GM19468 (cell line): ENCODE data around the gene SLC12A8.

ENCODE experiments used
- ATAC-seq: cut with Tn5 transposase; IDR thresholded peaks from one replicate; pipeline ENCODE4 v1.9.1; 2021; ENCODE audit warnings: mild to moderate bottlenecking, moderate library complexity, moderate number of reproducible peaks; ENCODE audit not compliant: unreplicated experiment; ENCODE audit errors: extremely low read depth

The SLC12A8 gene

GRCh38 chr3:125160606-125161371 lies 51.8 kb downstream of the SLC12A8 start:
- ATAC-seq: no peak

- ATAC-seq: no peak
Observed at GRCh38 chr3:125157183-125157582, 55.4 kb downstream of the SLC12A8 start.

GRCh38 chr3:125156456-125156855 lies 56.1 kb downstream of the SLC12A8 start:
- no peak for ATAC-seq

GRCh38 chr3:125154800-125155269 lies 57.7 kb downstream of the SLC12A8 start:
- no peak for ATAC-seq

- ATAC-seq: no peak
Observed at GRCh38 chr3:125154110-125154509, 58.4 kb downstream of the SLC12A8 start.

DNA sequence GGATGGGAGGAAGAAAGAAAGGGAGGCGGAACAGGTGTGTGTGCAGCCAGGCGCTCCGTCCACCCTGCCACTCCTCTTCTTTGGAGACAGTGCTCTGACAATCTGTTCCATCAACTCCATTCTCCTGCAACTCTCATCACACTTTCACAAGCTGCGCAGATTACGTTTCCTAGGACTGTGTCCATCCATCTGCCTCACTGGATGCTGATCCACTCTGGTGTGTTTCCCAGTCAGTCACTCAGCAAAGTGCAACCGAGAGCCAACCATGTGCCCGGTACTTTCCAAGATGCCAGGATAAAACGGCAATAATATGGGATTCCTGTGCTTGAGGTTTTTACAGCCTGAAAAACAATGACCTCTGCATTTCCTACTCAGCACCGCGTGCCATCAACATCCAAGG lies 59.6 kb downstream of the SLC12A8 start:
- no peak for ATAC-seq

DNA sequence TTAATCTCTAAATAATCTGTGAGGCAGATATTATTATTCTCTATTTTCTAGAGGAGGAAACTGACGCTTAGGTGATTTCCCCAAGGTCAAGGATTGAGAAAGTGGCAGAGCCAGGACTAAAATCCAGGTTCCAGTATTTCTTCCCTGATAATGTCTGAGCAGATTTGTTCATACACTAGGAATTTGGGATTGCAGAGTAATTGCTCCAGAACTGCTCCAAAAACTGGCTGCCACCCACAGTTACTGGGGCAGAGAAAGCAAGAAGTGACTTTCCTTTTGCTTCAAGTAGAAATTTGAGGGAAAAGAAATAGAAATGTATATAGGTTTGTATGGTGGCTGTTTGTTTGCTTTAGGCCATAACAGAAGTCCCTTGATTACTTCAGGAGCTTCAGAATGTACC lies 60.6 kb downstream of the SLC12A8 start:
- ATAC-seq: no peak

DNA sequence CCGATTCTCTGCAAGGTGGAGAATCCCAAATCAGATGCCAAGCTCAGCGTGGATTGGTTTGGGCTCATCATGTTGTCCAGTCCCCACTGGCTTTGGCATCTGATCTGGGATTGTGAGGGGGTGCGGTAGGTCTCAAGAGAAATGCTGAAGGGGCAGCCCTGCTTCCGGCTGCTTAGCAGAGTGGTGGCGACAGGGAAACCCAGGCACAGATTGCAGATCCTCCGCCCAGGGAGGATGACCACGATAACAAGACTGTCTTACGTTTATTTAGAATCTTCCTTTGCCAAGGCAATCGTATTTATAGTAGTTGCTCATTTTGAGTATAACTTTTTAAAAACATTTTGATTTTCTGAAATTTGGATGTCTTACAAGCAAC lies 61.1 kb downstream of the SLC12A8 start:
- ATAC-seq: no peak

DNA sequence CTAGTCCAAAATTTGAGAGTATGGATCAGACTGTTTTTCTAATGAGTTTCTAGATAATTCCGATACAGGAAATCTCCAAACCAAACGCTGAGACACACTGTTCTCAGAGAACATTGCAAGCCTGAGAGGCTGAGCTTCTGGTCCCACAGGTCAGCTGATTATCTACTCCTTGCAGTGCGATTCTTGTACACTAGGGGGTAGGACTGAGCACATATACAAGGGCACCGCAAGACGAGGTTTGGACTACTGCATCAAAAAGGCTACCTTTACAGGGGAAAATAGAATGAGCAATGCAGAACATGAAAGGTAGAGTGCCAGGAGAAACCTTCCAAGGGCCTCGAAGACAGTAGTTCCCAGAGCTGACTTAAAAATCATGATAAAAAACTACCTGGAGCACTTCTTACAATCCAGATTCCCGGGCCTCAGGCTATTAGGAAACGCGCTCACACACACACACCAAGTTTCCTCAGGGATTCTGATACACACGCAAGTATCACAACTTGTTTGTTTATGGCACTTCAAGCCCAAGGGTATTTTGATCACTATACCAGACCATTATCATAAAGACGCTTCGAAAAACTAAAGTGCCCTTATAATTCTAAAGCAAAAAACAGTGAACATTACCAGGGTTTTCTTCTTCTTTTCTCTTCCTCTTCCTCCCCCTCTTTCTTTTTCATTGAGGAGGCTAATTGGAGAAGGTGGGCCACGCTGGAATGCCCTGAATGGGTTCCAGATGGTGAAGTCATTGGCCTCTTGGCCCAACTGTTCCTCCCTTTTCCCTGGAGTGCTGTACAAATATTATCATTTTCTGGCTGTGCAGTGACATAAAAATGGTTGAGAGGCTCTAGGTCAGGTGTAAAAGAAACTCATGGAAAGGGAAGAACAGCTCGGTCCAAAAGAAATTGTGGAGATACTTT lies 61.8 kb downstream of the SLC12A8 start:
- no peak for ATAC-seq

DNA sequence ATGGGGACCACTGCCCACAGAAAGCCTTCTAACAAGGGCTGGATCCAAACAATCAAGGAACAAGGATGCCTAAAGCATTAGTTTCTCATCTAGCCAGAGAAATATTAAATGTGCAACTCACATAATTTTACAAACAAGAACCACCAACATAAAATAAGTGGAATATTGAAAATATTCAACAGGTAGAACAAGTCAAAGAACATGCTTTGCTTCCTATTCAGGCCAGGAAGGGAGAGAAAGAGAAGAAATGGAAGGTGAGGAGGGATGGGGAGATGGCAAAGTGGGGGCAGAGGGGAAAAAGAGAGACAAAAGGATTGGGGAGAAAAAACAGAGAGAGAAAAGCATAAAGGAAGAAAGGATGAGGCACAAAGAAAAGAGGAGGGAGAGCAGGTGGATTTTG lies 63.1 kb downstream of the SLC12A8 start:
- ATAC-seq: no peak

GRCh38 chr3:125148836-125149235 lies 63.7 kb downstream of the SLC12A8 start:
- ATAC-seq: no peak

GRCh38 chr3:125148016-125148812 lies 64.3 kb downstream of the SLC12A8 start:
- ATAC-seq: no peak

GRCh38 chr3:125147491-125147820 lies 65.1 kb downstream of the SLC12A8 start:
- ATAC-seq: no peak

GRCh38 chr3:125146626-125147490 lies 65.7 kb downstream of the SLC12A8 start:
- ATAC-seq: no peak

GRCh38 chr3:125145751-125146475 lies 66.6 kb downstream of the SLC12A8 start:
- ATAC-seq: no peak

- no peak for ATAC-seq
Observed at GRCh38 chr3:125144653-125145314, 67.8 kb downstream of the SLC12A8 start.

- ATAC-seq: no peak
Observed at GRCh38 chr3:125143982-125144652, 68.4 kb downstream of the SLC12A8 start.

DNA sequence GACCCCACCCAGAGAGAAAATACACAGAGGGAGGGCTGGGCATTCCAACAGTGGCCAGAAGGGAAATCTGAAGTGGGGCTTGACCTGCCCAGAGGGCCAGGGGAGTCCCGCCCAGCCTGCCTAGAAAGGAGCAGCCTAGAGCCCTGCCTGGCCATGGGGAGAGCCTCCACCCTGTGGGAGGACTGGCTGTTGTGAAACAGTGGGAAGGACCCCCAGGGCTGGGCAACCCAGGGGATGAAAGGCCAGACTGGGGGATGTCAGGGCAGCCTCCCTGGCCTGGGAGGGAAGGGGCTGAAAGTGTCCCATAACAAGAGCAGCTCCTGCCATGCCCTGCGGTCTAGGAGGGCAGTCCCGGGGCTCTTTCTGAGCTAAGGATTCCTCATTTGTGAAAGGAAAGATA lies 69.0 kb downstream of the SLC12A8 start:
- no peak for ATAC-seq
